ENCODE measurements around the gene ATG12.

DNA sequence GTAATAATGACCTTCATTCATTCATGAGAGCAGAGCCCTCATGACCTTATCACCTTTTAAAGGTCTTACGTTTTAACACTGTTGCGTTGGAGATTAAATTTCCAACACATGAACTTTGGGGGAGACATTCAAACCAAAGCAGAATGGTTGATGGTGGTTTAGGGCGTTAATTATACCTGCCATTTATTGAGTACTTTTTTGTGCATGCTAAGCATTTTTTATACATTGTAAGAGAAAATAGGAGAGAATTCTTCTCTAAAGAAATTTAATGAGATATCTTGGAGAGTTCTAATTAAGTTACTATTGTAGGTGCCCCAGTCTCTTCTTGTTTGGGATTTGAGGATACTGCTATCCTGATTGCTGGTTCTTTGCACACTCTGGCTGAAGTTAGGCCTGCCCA is 12.8 kb upstream of the ATG12 start:
- TF ChIP-seq, protein P1, sequence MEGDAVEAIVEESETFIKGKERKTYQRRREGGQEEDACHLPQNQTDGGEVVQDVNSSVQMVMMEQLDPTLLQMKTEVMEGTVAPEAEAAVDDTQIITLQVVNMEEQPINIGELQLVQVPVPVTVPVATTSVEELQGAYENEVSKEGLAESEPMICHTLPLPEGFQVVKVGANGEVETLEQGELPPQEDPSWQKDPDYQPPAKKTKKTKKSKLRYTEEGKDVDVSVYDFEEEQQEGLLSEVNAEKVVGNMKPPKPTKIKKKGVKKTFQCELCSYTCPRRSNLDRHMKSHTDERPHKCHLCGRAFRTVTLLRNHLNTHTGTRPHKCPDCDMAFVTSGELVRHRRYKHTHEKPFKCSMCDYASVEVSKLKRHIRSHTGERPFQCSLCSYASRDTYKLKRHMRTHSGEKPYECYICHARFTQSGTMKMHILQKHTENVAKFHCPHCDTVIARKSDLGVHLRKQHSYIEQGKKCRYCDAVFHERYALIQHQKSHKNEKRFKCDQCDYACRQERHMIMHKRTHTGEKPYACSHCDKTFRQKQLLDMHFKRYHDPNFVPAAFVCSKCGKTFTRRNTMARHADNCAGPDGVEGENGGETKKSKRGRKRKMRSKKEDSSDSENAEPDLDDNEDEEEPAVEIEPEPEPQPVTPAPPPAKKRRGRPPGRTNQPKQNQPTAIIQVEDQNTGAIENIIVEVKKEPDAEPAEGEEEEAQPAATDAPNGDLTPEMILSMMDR (IDR thresholded peaks at IDR 0.05): no peak
- no peak for TF ChIP-seq EZH2phosphoT487 (IDR thresholded peaks at IDR 0.05)

All from neural progenitor cell (in vitro differentiated cells).